ENCODE data around the gene AGFG1. TPM values are rescaled to one million over a fixed set of nuclear protein-coding genes. Genes with fewer than 3 reads are reported as not detected.

AGFG1 gene
- total RNA-seq, 1 donor from 2014 or later, result 49.5 TPM

GRCh38 chr2:227450311-227450841 lies 21.6 kb upstream of the AGFG1 start:
- no peak for DNase-seq (ENCODE audit: low spot score)
- H3K36me3 Mint-ChIP-seq (ENCODE audit: low read depth), result no peaks in the 10 kb centered on the region
- no peaks in the 10 kb centered on the region for H3K9me3 Mint-ChIP-seq (ENCODE audit: low read depth)
- no peak for TF ChIP-seq CTCF (IDR thresholded peaks at IDR 0.05)
- no peak overlapping the region for H3K27ac Mint-ChIP-seq (ENCODE audit: unreplicated experiment)
- H3K27me3 Mint-ChIP-seq (ENCODE audit: low read depth), result no peaks in the 10 kb centered on the region
- peaks cover 5% of the 10 kb centered on the region for H3K4me1 Mint-ChIP-seq (ENCODE audit: low read depth)
- no peak overlapping the region for H3K4me3 Mint-ChIP-seq (ENCODE audit: unreplicated experiment)

- H3K27ac Mint-ChIP-seq (ENCODE audit: unreplicated experiment), result no peak overlapping the region
Measured at GRCh38 chr2:227450926-227451654, 20.9 kb upstream of the AGFG1 start.

GRCh38 chr2:227451655-227451992 lies 20.3 kb upstream of the AGFG1 start:
- no peaks in the 10 kb centered on the region for H3K9me3 Mint-ChIP-seq (ENCODE audit: low read depth)
- TF ChIP-seq CTCF (IDR thresholded peaks at IDR 0.05), result no peak
- no peak overlapping the region for H3K4me3 Mint-ChIP-seq (ENCODE audit: unreplicated experiment)
- H3K27ac Mint-ChIP-seq (ENCODE audit: unreplicated experiment), result no peak overlapping the region
- no peaks in the 10 kb centered on the region for H3K27me3 Mint-ChIP-seq (ENCODE audit: low read depth)
- DNase-seq (ENCODE audit: low spot score), result no peak
- no peaks in the 10 kb centered on the region for H3K36me3 Mint-ChIP-seq (ENCODE audit: low read depth)
- H3K4me1 Mint-ChIP-seq (ENCODE audit: low read depth), result peaks cover 5% of the 10 kb centered on the region

More at GRCh38 chr2:227450926-227451654, 20.9 kb upstream of the AGFG1 start:
- no peaks in the 10 kb centered on the region for H3K36me3 Mint-ChIP-seq (ENCODE audit: low read depth)
- no peak for DNase-seq (ENCODE audit: low spot score)
- H3K27me3 Mint-ChIP-seq (ENCODE audit: low read depth), result no peaks in the 10 kb centered on the region
- no peaks in the 10 kb centered on the region for H3K9me3 Mint-ChIP-seq (ENCODE audit: low read depth)
- TF ChIP-seq CTCF (IDR thresholded peaks at IDR 0.05), result no peak
- H3K4me1 Mint-ChIP-seq (ENCODE audit: low read depth), result peaks cover 5% of the 10 kb centered on the region
- H3K4me3 Mint-ChIP-seq (ENCODE audit: unreplicated experiment), result no peak overlapping the region

- H3K4me3 Mint-ChIP-seq (ENCODE audit: unreplicated experiment), result no peak overlapping the region
- no peak for TF ChIP-seq CTCF (IDR thresholded peaks at IDR 0.05)
- no peaks in the 10 kb centered on the region for H3K9me3 Mint-ChIP-seq (ENCODE audit: low read depth)
- no peaks in the 10 kb centered on the region for H3K36me3 Mint-ChIP-seq (ENCODE audit: low read depth)
- no peak overlapping the region for H3K27ac Mint-ChIP-seq (ENCODE audit: unreplicated experiment)
- no peaks in the 10 kb centered on the region for H3K27me3 Mint-ChIP-seq (ENCODE audit: low read depth)
- no peaks in the 10 kb centered on the region for H3K4me1 Mint-ChIP-seq (ENCODE audit: low read depth)
- no peak for DNase-seq (ENCODE audit: low spot score)
Measured at GRCh38 chr2:227453810-227454209, 18.1 kb upstream of the AGFG1 start.

GRCh38 chr2:227454323-227454860 lies 17.6 kb upstream of the AGFG1 start:
- DNase-seq (ENCODE audit: low spot score), result no peak
- no peaks in the 10 kb centered on the region for H3K9me3 Mint-ChIP-seq (ENCODE audit: low read depth)
- no peaks in the 10 kb centered on the region for H3K36me3 Mint-ChIP-seq (ENCODE audit: low read depth)
- TF ChIP-seq CTCF (IDR thresholded peaks at IDR 0.05), result no peak
- no peak overlapping the region for H3K27ac Mint-ChIP-seq (ENCODE audit: unreplicated experiment)
- H3K4me3 Mint-ChIP-seq (ENCODE audit: unreplicated experiment), result no peak overlapping the region
- no peaks in the 10 kb centered on the region for H3K27me3 Mint-ChIP-seq (ENCODE audit: low read depth)
- no peaks in the 10 kb centered on the region for H3K4me1 Mint-ChIP-seq (ENCODE audit: low read depth)
